KOPT-K1 (cell line): ENCODE results near the gene SIGLEC8.
"Not testable (repeated sequence)": the region's sequence is repeated elsewhere in the genome, so short reads cannot be mapped to it uniquely, and the experiment has no call there.

ENCODE experiments used
- H3K27ac ChIP-seq: fragments of 200-600 bp; sonication (generic); 2 replicates; pipeline ENCODE4 v1.5.1; 2016; ENCODE audit warnings: antibody characterized with exemption, mild to moderate bottlenecking, low read depth, low read length; ENCODE audit not compliant: poor library complexity, severe bottlenecking
- H3K36me3 ChIP-seq: fragments of 200-600 bp; sonication (generic); 2 replicates; pipeline ENCODE4 v1.5.1; 2017; ENCODE audit warnings: antibody characterized with exemption, mild to moderate bottlenecking, low read length, moderate library complexity; ENCODE audit not compliant: insufficient read depth
- H3K9me3 ChIP-seq: fragments of 200-600 bp; sonication (generic); 2 replicates; pipeline ENCODE4 v1.5.1; 2017; ENCODE audit warnings: antibody characterized with exemption, low read length, mild to moderate bottlenecking; ENCODE audit not compliant: insufficient read depth, poor library complexity, severe bottlenecking

Gene SIGLEC8

GRCh38 chr19:51440846-51441409, 17.3 kb downstream of the SIGLEC8 start:
- peak overlapping the region; percentile 48 for H3K27ac ChIP-seq
- no peaks in the 10 kb centered on the region for H3K36me3 ChIP-seq
- no peaks in the 10 kb centered on the region for H3K9me3 ChIP-seq

GRCh38 chr19:51440052-51440451, 18.2 kb downstream of the SIGLEC8 start:
- Histone ChIP-seq H3K9me3 (no peaks in the 10 kb centered on the region), H3K27ac (no peak overlapping the region), H3K36me3 (no peaks in the 10 kb centered on the region)

GRCh38 chr19:51439021-51439465, 19.2 kb downstream of the SIGLEC8 start:
- no peaks in the 10 kb centered on the region for H3K36me3 ChIP-seq

GRCh38 chr19:51434456-51434855, 23.8 kb downstream of the SIGLEC8 start:
- Histone ChIP-seq H3K9me3 (no peaks in the 10 kb centered on the region), H3K27ac (no peak overlapping the region), H3K36me3 (no peaks in the 10 kb centered on the region)

More at GRCh38 chr19:51439021-51439465, 19.2 kb downstream of the SIGLEC8 start:
- Histone ChIP-seq H3K27ac (no peak overlapping the region), H3K9me3 (no peaks in the 10 kb centered on the region)

- Histone ChIP-seq H3K9me3 (peaks cover 12% of the 10 kb centered on the region), H3K27ac (no peak overlapping the region), H3K36me3 (no peaks in the 10 kb centered on the region)
These were observed 25.2 kb downstream of the SIGLEC8 start for GRCh38 chr19:51433043-51433442.

- H3K9me3 ChIP-seq: peaks cover 16% of the 10 kb centered on the region
- no peaks in the 10 kb centered on the region for H3K36me3 ChIP-seq
- no peak overlapping the region for H3K27ac ChIP-seq
These were observed 27.1 kb downstream of the SIGLEC8 start for GRCh38 chr19:51431124-51431523.

- Histone ChIP-seq H3K9me3 (peaks cover 16% of the 10 kb centered on the region), H3K27ac (no peak overlapping the region), H3K36me3 (no peaks in the 10 kb centered on the region)
These were observed 28.0 kb downstream of the SIGLEC8 start for GRCh38 chr19:51430221-51430620.

GRCh38 chr19:51427201-51427600, 31.1 kb downstream of the SIGLEC8 start:
- Histone ChIP-seq H3K36me3 (no peaks in the 10 kb centered on the region), H3K27ac (no peak overlapping the region), H3K9me3 (peaks cover 16% of the 10 kb centered on the region)

GRCh38 chr19:51422053-51422448, 36.2 kb downstream of the SIGLEC8 start:
- Histone ChIP-seq H3K9me3 (no peaks in the 10 kb centered on the region), H3K27ac (no peak overlapping the region), H3K36me3 (no peaks in the 10 kb centered on the region)

- Histone ChIP-seq H3K36me3 (no peaks in the 10 kb centered on the region), H3K9me3 (no peaks in the 10 kb centered on the region), H3K27ac (no peak overlapping the region)
These were observed 36.8 kb downstream of the SIGLEC8 start for GRCh38 chr19:51421229-51422052.

- not testable (repeated sequence) for H3K36me3 ChIP-seq, H3K9me3 ChIP-seq, H3K27ac ChIP-seq
These were observed 37.7 kb downstream of the SIGLEC8 start for GRCh38 chr19:51420511-51420910.

GRCh38 chr19:51418707-51419106, 39.5 kb downstream of the SIGLEC8 start:
- no peaks in the 10 kb centered on the region for H3K36me3 ChIP-seq
- no peaks in the 10 kb centered on the region for H3K9me3 ChIP-seq
- H3K27ac ChIP-seq: no peak overlapping the region

- Histone ChIP-seq H3K27ac (no peak overlapping the region), H3K36me3 (no peaks in the 10 kb centered on the region), H3K9me3 (no peaks in the 10 kb centered on the region)
These were observed 40.5 kb downstream of the SIGLEC8 start for GRCh38 chr19:51417810-51418157.

- Histone ChIP-seq H3K27ac (no peak within 1 kb of the TSS), H3K36me3 (no peaks in the 10 kb centered on the region), H3K9me3 (no peaks in the 10 kb centered on the region)
These were observed 41.0 kb downstream of the SIGLEC8 start, which contains the start of gene SIGLEC10 for GRCh38 chr19:51417107-51417809. TSS of gene SIGLEC10 (minus strand) at chr19:51417642. CDS start at chr19:51417581, 61 bp downstream.

- not testable (repeated sequence) for H3K27ac ChIP-seq, H3K36me3 ChIP-seq
These were observed 41.8 kb downstream of the SIGLEC8 start for GRCh38 chr19:51416422-51416821.

More at GRCh38 chr19:51416422-51416821, 41.8 kb downstream of the SIGLEC8 start:
- not testable (repeated sequence) for H3K9me3 ChIP-seq
